Right ventricle myocardium superior (tissue), 1 donor: ENCODE results near the gene MECP2. TPM values are rescaled to one million over a fixed set of nuclear protein-coding genes. Genes with fewer than 3 reads are reported as not detected.

ENCODE experiments used
- ATAC-seq: fragments of 200-7000 bp; cut with Tn5 transposase; one replicate; pipeline ENCODE4 v1.9.1; 2020; ENCODE audit warnings: mild to moderate bottlenecking; ENCODE audit not compliant: poor library complexity
- DNase-seq: peaks from one replicate; pipeline ENCODE4 v3.0.0-alpha.2; 2020
- intact Hi-C: fragments of 100-400 bp; cut with DNase I; formaldehyde crosslinking; loops from one replicate; pipeline ENCODE4 v1.11.2; 2022
- total RNA-seq: library from RNA; stranded (reverse); fragmentation: NEBNext Ultra II Directional; extraction: Animal tissue kit (Norgen Biotek cat#: 25700); gene quantifications from one replicate; pipeline ENCODE4 v1.2.1, GENCODE V29; 2021
- donor health status: DM: no; HTN: yes; CAD: no; lungs with severe emphysema.

Gene MECP2
- total RNA-seq, 1 donor from 2014 or later: 30.5 TPM

DNA sequence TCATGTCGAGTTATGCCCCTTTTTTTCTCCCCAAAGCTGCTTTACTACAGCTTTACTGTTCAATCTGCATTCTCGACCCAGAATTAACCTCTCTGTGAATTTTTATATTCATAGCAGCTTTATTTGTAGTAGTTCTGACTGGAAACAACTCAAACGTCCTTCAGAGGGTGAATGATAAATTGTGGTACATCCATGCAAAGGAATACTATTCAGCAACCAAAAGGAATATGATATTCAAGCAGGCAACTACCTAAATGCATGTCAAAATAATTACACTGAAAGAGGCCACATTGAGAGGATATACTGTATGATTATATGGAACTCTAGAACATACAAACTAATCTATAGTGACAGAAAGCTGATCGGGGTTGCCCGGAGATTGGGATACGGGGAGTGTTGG, 20.0 kb upstream of the MECP2 start:
- no peak for ATAC-seq

DNA sequence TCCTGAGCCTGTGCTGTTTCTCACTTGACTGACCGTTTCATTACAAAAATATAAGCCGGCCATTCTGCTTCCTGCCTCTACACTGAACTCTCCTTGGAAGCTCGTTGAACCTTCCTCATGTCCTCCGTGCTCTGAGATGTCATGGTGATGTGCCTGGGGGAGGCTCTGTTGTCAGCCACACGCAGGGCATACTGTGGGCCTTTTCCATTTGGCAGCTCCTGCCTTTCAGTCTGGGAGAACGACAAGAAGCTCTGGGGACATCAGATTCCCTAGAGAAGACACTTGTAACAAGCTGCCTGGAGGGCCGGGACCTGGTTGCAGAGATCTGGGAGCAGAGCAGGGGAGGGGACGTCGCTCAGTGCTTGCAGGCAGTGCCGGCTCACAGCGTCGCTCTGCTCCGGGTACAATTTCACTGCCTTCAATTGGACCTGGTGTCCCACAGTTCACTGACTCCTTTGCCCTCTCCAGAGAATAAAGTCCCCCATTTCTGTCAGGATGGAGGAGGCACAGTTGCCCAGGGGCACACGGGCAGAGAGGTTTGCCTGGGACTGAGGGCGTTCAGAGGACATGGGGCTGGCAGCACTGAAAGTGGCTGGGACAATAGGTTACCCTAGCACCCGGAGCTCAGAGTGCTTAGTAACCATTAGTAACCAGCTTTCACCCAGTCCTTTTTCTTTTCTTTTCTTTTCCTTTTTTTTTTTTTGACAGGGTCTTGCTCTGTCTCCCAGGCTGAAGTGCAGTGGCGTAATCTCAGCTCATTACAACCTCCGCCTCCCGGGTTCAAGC, 19.1 kb upstream of the MECP2 start:
- no peak for DNase-seq
- intact Hi-C loops: no loop called here
- ATAC-seq: no peak

More for the DNA sequence above, 20.0 kb upstream of the MECP2 start:
- intact Hi-C loops: no loop called here
- DNase-seq: no peak

DNA sequence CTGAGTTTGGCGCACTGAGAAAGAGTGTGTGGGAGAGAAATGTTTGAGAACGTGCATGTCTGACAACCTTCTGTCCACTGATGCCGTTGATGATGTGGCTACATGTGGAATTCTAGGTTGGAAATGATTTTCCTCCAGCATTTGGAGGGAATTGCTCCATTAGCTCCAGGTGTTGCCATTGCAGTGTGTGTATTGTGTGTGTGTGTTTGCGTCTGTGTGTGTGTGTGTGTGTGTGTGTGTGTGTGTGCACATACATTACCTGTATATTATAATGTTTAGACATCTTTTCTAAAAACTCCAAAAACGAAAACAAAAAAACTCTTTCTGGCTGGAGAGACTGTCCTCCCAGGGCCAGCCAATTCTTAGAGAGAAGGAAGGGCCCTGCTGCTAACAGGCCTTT, 18.2 kb upstream of the MECP2 start:
- DNase-seq: no peak
- intact Hi-C loops: no loop called here
- no peak for ATAC-seq

DNA sequence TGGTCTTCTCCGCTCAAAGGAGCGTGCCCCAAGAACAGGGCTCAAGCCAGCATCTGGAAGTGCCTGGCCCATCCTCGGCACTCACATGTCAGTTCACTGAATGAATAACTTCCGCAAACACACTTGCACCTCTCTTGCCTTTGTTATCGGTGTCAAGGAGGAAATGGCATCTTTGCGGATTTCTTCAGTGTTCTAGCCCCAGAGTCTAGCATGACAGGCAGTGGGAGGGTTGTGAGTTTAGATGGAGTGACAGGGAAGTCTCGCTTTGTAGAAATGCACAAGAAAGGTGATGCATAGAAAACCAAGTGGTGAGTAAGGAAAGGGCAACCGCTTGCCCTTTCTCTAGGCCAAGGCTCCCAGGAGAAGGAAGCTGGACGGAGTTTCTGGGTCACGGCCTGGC, 17.6 kb upstream of the MECP2 start:
- intact Hi-C loops: no loop called here
- DNase-seq: no peak
- ATAC-seq: no peak

DNA sequence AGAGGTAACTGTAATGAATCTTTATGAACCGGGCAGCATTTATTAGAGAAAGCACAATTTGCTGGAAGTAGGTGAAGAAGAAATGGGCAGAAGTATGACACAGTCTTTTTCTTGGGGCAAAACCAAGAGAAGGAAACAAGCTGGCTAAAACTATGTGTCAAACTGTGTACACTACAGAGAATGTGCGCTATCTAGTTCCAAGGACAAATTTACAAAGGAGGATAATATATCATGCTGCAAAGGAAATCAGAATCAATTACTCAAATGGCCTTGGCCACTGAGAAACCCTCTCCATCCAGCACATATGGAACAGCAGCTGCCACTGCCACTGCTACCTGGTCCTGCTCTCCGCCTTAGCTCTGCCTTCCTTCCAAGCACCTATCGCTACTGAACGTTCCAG, 17.1 kb upstream of the MECP2 start:
- DNase-seq: no peak
- no peak for ATAC-seq
- intact Hi-C loops: no loop called here

DNA sequence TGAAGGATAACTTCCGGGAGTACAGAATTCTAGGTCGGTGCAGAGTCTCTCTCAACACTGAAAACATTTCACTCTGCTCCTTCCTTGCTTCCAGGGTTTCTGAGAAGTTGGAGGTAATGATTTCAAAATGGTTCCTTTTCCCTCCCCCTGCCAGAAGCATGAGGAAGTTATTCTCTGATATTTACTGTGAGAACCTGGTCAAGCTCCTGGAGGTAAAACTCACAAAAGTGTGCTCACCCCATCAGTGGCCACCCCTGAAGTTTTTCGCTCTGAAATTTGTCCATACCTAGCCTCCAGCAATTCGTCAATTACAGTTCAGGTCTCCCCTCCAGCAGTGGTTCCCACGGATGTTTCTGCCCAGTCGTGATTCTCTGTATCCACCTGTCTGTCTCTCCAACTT, 16.2 kb upstream of the MECP2 start:
- ATAC-seq (no peak), DNase-seq (no peak)
- intact Hi-C loops: no loop called here

DNA sequence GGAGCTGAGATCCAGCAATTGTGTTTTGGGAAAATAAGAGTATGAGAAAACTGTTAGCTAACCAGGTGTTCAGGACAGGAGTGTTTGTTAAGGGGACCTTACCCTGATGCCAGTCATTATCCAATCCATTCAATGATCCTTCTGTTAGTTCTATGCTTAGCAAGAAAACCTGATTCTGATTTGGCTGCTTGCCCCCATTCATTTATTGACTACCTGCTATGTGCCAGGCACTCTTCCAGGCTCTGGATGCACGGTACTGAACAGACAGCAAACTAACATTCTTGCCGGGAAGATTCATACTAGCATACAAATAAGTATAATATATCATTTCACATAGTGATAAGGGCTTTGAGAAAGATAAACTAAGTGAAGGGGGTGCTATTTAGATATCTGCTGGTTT, 1.0 kb upstream of the MECP2 start:
- intact Hi-C loops: loop anchor here (10.0 kb wide), 1 partner anchor 54 kb away; no protein-coding TSS in a partner anchor
- ATAC-seq: no peak

DNA sequence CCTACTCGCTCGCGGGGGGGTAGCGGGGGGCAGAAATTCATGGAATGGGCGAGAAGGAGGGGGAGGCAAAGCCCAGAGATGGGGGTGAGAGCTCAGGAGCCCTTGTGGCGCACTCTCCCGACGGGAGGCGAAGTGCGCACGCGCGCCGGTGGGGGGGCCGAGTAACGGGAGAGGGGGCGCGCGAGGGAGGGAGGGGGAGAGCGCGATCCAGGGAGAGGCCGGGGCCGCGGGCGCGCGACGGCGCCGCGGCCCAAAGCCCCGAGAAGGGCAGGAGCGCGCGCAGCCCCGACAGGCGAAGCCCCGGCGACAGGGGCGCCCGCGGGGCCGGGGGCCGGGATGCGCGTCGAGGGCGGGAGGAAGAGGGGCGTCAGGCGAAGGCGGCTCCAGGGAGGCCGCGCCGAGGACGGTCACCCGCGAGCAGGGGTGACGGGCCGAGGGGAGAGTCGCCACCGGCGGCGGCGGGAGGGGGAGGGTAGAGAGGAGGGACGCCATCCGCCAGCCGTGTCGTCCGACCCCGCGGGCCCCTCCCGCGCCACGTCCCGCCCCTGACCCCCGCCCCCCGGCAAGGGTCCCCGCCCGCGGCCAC, 421 bp downstream of the MECP2 start:
- intact Hi-C loops: loop anchor here (10.0 kb wide), 1 partner anchor 52 kb away; no protein-coding TSS in a partner anchor
- DNase-seq: peak; percentile 80
- peak; percentile 69 for ATAC-seq

More for the DNA sequence above, 1.0 kb upstream of the MECP2 start:
- no peak for DNase-seq

DNA sequence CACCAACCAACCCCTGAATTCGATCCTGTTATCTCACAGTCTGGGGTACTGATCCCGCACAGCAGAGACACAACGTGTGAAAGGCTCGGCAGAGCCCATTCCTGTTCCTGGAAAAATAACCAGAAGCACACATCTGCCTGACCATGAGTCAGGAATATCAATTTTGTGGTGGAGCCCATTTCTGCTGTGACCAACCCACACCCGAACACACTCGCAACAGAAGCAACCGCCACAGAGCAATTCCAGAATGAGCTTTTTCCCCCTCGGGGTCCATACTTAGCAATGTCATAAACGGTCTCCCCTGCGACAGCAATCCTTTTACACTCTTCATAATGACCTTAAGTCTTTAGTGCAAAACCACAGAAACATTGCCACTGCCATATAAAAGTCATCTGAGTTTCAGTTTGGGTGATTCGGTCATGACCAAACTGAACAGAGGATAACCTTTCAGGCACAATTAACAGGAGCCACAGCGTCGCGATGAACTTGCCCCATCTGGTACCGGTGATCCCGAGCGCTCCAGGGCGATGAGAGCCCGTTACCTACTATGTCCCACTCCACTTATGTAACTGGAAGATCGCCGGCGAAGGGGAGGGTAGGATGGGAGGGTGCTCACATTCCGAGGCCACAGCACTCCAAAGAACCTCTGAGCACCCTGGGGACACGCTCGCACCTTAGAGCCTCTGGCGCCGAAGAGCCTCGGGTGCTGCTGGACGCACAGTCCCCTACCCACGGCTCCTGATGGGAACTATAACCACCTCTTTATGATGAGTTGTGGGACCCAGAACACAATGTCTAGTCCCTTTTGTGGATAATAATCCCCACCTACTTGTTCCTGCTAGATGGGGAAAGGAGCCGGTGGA, 1.1 kb downstream of the MECP2 start:
- ATAC-seq (peak; percentile 44), DNase-seq (peak; percentile 47)
- intact Hi-C loops: loop anchor here (10.0 kb wide), 1 partner anchor 52 kb away; no protein-coding TSS in a partner anchor

DNA sequence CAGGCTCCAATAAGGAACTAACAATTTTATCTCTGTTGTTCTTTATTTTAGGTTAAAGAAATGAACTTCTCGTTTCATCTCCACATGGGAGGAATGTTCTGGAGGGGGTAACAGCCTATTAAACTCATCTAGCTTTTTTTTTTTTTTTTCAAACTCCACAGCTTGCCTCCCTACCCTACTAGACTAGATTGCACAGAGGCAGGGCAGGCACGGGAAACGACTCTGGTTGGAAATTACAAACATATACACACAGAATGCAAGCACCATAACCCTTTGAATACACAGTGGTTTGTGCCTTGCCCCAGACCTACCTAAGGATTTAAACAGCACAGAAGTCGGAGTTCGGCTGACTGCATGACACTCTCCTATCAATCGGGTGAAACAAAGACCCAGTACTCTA, 2.7 kb downstream of the MECP2 start:
- no peak for ATAC-seq
- DNase-seq: no peak
- intact Hi-C loops: loop anchor here (10.0 kb wide), 1 partner anchor 50 kb away; no protein-coding TSS in a partner anchor

DNA sequence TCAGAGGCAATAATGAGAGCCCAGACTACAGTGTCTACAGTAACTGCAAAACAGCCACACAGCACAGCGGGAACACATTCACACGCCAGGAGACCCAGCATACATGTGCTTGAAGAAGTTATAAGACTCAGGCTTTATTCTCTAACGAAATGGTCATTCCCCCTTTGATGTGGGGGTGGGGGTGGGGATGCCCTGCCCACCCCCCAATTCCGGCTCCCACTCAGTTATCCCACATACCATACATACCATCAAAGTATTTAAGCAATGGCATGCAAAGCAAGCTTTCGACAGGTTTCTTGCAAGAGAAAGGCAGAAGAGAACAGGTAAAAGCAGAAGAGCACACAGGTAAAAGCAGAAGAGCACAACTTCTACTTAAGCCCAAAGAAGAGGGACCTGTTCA, 3.6 kb downstream of the MECP2 start:
- ATAC-seq (no peak), DNase-seq (no peak)
- intact Hi-C loops: loop anchor here (10.0 kb wide), 1 partner anchor 49 kb away; no protein-coding TSS in a partner anchor

DNA sequence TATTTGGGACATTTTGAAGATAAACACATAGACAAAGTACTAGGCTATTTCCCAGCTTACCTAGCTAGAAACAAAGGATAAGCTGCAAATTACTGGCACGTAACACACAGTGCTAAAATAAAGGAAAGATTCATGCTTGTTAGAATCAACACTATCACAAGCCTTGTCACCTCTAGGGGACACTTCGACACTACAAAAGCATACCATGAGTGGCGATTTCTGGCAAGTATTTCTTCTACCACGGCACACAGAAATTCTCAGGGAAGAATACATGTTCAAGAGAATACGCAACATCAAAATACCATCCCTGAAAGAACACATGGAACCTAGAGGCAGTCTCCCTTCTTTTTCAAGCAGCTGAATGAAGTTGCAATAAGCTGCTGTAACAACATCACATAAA, 5.1 kb downstream of the MECP2 start:
- intact Hi-C loops: loop anchor here (10.0 kb wide), 1 partner anchor 48 kb away; no protein-coding TSS in a partner anchor
- ATAC-seq (no peak), DNase-seq (no peak)

DNA sequence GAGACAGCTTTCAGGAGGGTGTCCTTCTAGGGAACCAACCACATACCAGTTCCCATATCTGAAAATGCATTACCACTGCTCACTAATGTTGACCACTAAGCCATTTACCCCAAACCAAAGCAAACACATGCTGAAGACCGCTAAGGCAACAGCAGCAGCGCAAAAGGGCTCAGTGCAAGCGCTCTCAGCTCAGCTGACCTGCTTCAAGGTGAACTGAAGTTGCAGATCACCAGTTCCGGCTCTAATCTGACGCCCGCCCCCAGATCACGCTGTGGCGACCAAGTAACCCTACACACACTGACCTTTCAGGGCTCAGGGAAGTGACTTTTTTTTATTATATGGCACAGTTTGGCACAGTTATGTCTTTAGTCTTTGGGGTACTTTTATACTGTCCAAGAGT, 5.8 kb downstream of the MECP2 start:
- ATAC-seq (peak; percentile 42), DNase-seq (no peak)
- intact Hi-C loops: loop anchor here (10.0 kb wide), 1 partner anchor 47 kb away; no protein-coding TSS in a partner anchor

DNA sequence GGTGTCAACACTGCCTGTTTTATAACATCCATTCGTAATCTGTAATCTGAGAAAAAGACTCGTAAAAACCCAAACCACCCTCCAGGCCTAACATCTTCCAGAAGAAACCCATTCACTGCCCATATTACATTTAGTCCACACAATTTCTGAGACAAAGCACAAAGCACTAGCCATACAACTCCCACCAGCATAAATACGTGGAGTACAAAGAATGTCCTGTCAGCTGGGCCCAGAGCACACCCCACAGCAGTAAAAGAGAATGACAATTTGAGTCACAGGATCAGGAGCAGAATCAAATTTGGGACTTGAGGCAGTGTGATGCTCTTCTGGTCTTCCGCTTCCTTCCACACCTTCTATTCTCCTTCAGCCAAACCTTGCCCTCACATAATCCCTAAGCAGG, 6.8 kb downstream of the MECP2 start:
- no peak for DNase-seq
- peak; percentile 25 for ATAC-seq
- intact Hi-C loops: loop anchor here (10.0 kb wide), 1 partner anchor 46 kb away; no protein-coding TSS in a partner anchor

DNA sequence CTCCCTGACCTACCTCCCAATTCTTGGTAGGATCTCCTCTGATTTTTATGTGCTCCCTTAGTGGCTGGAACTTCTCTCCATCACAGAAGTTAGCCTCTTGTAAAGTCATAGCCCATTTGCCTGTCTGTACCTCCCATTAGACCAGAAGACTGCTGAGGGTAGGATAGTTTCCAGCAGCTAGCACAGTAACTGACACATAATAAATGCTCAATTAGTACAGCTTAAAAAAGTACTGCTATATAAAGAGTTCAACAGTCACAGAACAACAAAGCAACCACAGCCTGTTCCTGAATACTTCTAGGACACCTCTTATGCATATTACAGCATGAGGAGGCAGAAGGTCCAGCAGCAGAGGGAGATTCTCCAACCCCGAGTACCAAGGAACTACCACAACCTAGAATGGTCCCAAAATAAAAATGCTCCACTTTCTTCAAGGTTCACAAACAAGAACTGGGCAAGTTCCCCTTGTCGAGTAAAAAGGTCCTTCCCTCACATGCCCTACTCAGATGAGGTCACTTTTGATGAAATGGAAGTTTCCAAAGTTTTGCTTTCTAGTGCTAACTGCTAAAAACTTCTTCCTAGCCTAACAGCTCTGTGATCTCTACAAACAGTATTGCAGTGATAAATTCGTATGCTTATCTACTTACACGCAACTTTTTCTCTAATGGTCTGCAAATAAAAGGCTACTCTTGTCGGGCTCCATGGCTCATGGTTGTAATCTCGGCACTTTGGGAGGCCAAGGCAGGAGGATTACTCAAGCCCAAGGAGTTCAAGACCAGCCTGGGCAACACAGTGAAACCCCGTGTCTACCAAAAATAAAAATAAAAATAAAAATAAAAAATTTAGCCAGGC, 12.8 kb downstream of the MECP2 start:
- no peak for ATAC-seq
- DNase-seq: no peak

DNA sequence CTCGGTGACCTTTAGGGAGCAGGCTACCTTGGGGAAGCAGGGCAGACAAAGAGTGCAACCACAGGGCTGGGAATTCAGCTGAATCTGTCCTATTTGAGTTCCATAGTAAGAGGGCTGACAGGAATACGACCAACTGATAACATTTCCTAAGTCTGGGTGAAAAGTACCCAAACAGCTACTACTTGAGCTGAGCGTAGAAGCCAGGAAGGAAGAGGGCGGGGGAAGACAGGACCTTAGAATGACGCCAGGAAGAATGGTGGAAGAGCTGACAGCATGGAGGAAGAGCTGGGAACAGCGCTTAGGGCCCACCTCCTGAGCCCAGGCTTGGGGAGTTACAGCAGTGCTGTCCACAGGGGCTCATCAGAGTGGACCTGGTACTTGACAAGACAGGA, 14.4 kb downstream of the MECP2 start:
- intact Hi-C loops: no loop called here
- DNase-seq (no peak), ATAC-seq (peak; percentile 34)

More for the DNA sequence above, 12.8 kb downstream of the MECP2 start:
- intact Hi-C loops: no loop called here

DNA sequence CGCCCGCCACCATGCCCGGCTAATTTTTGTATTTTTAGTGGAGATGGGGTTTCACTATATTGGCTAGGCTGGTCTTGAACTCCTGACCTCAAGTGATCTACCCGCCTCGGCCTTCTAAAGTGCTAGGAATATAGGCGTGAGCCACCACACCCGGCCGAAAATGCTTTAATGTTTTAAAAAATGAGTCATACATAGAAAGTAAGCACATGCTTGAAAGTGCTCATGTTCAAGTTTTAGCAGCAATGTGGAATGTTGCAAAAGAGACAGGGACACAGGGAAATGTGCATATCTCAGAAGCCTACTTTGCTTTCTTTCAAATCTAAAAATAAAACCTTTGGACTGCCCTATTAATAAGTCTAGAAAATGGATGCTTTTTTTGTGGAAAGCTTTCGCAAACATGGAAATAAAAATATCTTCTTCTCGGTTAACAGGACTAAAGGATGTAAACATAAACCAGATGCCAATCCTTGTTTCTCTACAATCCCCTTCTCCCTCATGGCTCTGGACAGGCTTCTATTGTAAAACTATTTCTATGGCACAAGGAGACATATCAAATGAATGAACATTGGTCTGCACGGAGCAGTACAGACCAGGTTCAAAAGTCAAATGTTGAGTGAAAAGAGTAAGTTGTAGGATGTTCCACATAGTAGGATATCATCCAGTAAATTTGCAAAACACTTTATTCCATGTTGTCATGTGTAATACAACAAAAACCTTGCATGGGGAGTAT, 15.0 kb downstream of the MECP2 start:
- intact Hi-C loops: no loop called here
- DNase-seq: no peak
- no peak for ATAC-seq

DNA sequence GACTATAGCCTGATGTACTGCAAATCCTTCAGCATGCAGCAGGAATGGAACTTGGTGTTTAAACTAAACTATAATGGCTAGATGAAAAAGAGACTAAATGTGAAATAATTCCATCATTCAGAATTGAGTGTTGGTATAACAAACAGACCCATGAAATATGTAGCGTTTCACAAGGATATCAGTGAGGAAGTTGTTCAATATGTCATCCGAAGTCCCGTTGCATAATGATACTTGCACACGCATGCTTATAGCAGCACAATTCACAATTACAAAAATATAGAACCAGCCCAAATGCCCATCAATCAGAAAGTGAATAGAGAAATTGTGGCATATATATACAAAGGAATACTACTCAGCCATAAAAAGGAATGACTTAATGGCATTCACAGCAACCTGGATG, 20.4 kb downstream of the MECP2 start:
- intact Hi-C loops: no loop called here
- no peak for DNase-seq
- ATAC-seq: no peak
